K562 (cell line): ENCODE measurements around the gene ISG20L2. TPM values are rescaled to one million over a fixed set of nuclear protein-coding genes. Genes with fewer than 3 reads are reported as not detected.

Experiments used
- CHD1 ChIP-seq: fragments of 200-600 bp; sonication (generic); IDR thresholded peaks from one replicate; pipeline ENCODE4 v1.6.1; 2012; ENCODE audit warnings: mild to moderate bottlenecking, moderate library complexity, low read length, inconsistent platforms
- HINFP ChIP-seq: fragments of 450-650 bp; conservative IDR thresholded peaks from 2 replicates; pipeline ENCODE4 v1.6.1; 2016; ENCODE audit warnings: missing genetic modification characterization, low read depth, mild to moderate bottlenecking, control low read depth, missing compliant biosample characterization
- HMGXB4 ChIP-seq: sonication (generic); formaldehyde crosslinking; IDR thresholded peaks from 2 replicates; pipeline ENCODE4 v1.8.1; 2023; ENCODE audit warnings: mild to moderate bottlenecking, missing genetic modification reagents
- IRF9 ChIP-seq: fragments of 450-650 bp; IDR thresholded peaks from 2 replicates; pipeline ENCODE4 v1.6.1; 2016; ENCODE audit warnings: missing biosample characterization, missing genetic modification characterization
- NRF1 ChIP-seq, 2 experiments: fragments of 450-650 bp; IDR thresholded peaks in 1 of 2; conservative IDR thresholded peaks in 1 of 2; 2 replicates each; pipeline ENCODE4 v1.6.1; 2014; ENCODE audit warnings: mild to moderate bottlenecking in 2 of 2
- RBM14 ChIP-seq: fragments of 200-400 bp; formaldehyde crosslinking; IDR thresholded peaks from 2 replicates; pipeline ENCODE4 v1.6.1; 2018; ENCODE audit warnings: low read depth, mild to moderate bottlenecking, low read length, moderate library complexity, borderline replicate concordance; ENCODE audit not compliant: insufficient read depth
- SAFB ChIP-seq: fragments of 200-400 bp; formaldehyde crosslinking; IDR thresholded peaks from 2 replicates; pipeline ENCODE4 v1.6.1; 2017; ENCODE audit warnings: low read depth, low read length, borderline replicate concordance
- SMARCA4 ChIP-seq: fragments of 450-650 bp; IDR thresholded peaks from 2 replicates; pipeline ENCODE4 v1.6.1; 2016
- SMARCE1 ChIP-seq: fragments of 450-650 bp; IDR thresholded peaks from 2 replicates; pipeline ENCODE4 v1.7.1; 2016; ENCODE audit warnings: mild to moderate bottlenecking
- TEAD2 ChIP-seq: fragments of 450-650 bp; IDR thresholded peaks from 2 replicates; pipeline ENCODE4 v1.6.1; 2016; ENCODE audit warnings: missing genetic modification characterization, control low read depth, missing compliant biosample characterization
- ZBTB8A ChIP-seq: fragments of 450-650 bp; IDR thresholded peaks from 2 replicates; pipeline ENCODE4 v1.6.1; 2018; ENCODE audit warnings: mild to moderate bottlenecking, moderate library complexity; ENCODE audit not compliant: partially characterized antibody
- ZC3H4 ChIP-seq: sonication (generic); formaldehyde crosslinking; IDR thresholded peaks from 2 replicates; pipeline ENCODE4 v1.9.0; 2021; ENCODE audit warnings: missing genetic modification reagents, borderline replicate concordance
- ZKSCAN8 ChIP-seq: fragments of 200-800 bp; sonication (Bioruptor generic); IDR thresholded peaks from 2 replicates; pipeline ENCODE4 v1.6.1; 2016; ENCODE audit warnings: missing genetic modification characterization, missing compliant biosample characterization
- ZNF134 ChIP-seq: fragments of 250-450 bp; sonication (Bioruptor Pico); conservative IDR thresholded peaks from 2 replicates; pipeline ENCODE4 v1.4.0; 2020
- ZNF347 ChIP-seq: fragments of 450-650 bp; formaldehyde crosslinking; IDR thresholded peaks from 2 replicates; pipeline ENCODE4 v1.4.0; 2020; ENCODE audit warnings: low read depth, mild to moderate bottlenecking, moderate library complexity
- ZNF583 ChIP-seq: fragments of 250-450 bp; sonication (Bioruptor Pico); IDR thresholded peaks from 2 replicates; pipeline ENCODE4 v1.4.0; 2020
- ZNF592 ChIP-seq: fragments of 450-650 bp; IDR thresholded peaks from 2 replicates; pipeline ENCODE4 v1.6.1; 2017; ENCODE audit warnings: antibody characterized with exemption, mild to moderate bottlenecking
- polyA plus RNA-seq, 8 experiments: library from polyadenylated mRNA; depleted of rRNA in 4 of 8; stranded (reverse) in 5 of 8; unstranded in 3 of 8; fragments of >200 nt; fragmentation: Nextera tagmentation in 2 of 8; fragmentation: Illumina TruSeq in 1 of 8; extraction: Ambion mirVana in 2 of 8; extraction: Trizol in 1 of 8; gene quantifications; 2 replicates each; pipeline versions ENCODE4 v1.2.1 to v1.2.3, GENCODE V29; 2011 to 2014; ENCODE audit warnings: inconsistent platforms in 1 of 8, missing spikeins in 1 of 8
- total RNA-seq, 7 experiments: library from RNA; depleted of rRNA in 6 of 7; stranded (reverse); fragments of >200 nt in 6 of 7; fragmentation: Illumina TruSeq in 2 of 7; extraction: Trizol in 2 of 7; gene quantifications; 2 replicates each; pipeline versions ENCODE4 v1.2.1 to v1.2.3, GENCODE V29; 2011 to 2021; ENCODE audit warnings: low replicate concordance in 1 of 7

The ISG20L2 gene
- total and polyA plus RNA-seq, 9 of the 15 experiments (the other 6 are each of a cell fraction or from before 2014, with no cell fraction given): 21.3 to 130 (median 50.3) TPM

- no peak for TF ChIP-seq ZNF592
- no peak for TF ChIP-seq HINFP (tag)
- no peak for TF ChIP-seq ZNF347 (CRISPR knock-in tag)
- TF ChIP-seq TEAD2 (tag): no peak
- TF ChIP-seq NRF1 (conservative IDR thresholded peaks at IDR 0.05 in 1 of 2, IDR thresholded peaks at IDR 0.05 in 1 of 2): no peak
- no peak for TF ChIP-seq SAFB
- TF ChIP-seq ZNF134 (CRISPR knock-in tag): no peak
- TF ChIP-seq SMARCA4: no peak
- no peak for TF ChIP-seq HMGXB4 (CRISPR knock-in tag)
- no peak for TF ChIP-seq ZC3H4 (CRISPR knock-in tag)
- no peak for TF ChIP-seq ZKSCAN8
- no peak for TF ChIP-seq IRF9 (tag)
- TF ChIP-seq ZNF583 (CRISPR knock-in tag): no peak
- TF ChIP-seq SMARCE1: 0 out of 2 replicates have a peak, but pooled peaks have one; percentile 53
- TF ChIP-seq RBM14: no peak
- no peak for TF ChIP-seq ZBTB8A
- TF ChIP-seq CHD1: peak; percentile 55
Measured at GRCh38 chr1:156728599-156729462, at the start of gene ISG20L2 (continued).
